ENCODE data around the gene SUOX.

The SUOX gene

GRCh38 chr12:55991110-55991509, 6.0 kb upstream of the SUOX start:
- TF ChIP-seq CTCF (IDR thresholded peaks at IDR 0.05; ENCODE audit: low read depth, low read length) (no peak), EZH2phosphoT487 (IDR thresholded peaks at IDR 0.05; ENCODE audit: low read depth) (no peak)
- no peaks in the 10 kb centered on the region for H3K27me3 ChIP-seq (ENCODE audit: low read depth, low read length)
- H3K4me3 ChIP-seq (ENCODE audit: low read length), result no peak overlapping the region
- H3K36me3 ChIP-seq (replicated peaks; ENCODE audit: low read depth, low read length), result peaks cover 22% of the 10 kb centered on the region
- no peak overlapping the region for H3K4me2 ChIP-seq (ENCODE audit: low read length)
- no peak overlapping the region for H3K27ac ChIP-seq (ENCODE audit: low read length)
- H3K9me3 ChIP-seq (ENCODE audit: insufficient read depth, low read length), result no peaks in the 10 kb centered on the region
- H3K4me1 ChIP-seq (ENCODE audit: low read length), result peaks cover 12% of the 10 kb centered on the region
- H3K9ac ChIP-seq (ENCODE audit: low read length), result no peak overlapping the region
- H3K79me2 ChIP-seq (ENCODE audit: low read length), result no peaks in the 10 kb centered on the region
- H4K20me1 ChIP-seq (ENCODE audit: insufficient read depth, low read length), result no peaks in the 10 kb centered on the region
- no peak overlapping the region for H2AFZ ChIP-seq (ENCODE audit: low read depth, low read length)

- Histone ChIP-seq H4K20me1 (ENCODE audit: insufficient read depth, low read length) (no peaks in the 10 kb centered on the region), H3K27ac (ENCODE audit: low read length) (no peak overlapping the region), H3K9me3 (ENCODE audit: insufficient read depth, low read length) (no peaks in the 10 kb centered on the region), H2AFZ (ENCODE audit: low read depth, low read length) (no peak overlapping the region), H3K4me1 (ENCODE audit: low read length) (no peaks in the 10 kb centered on the region), H3K36me3 (replicated peaks; ENCODE audit: low read depth, low read length) (peaks cover 27% of the 10 kb centered on the region), H3K4me3 (ENCODE audit: low read length) (no peak overlapping the region), H3K27me3 (ENCODE audit: low read depth, low read length) (no peaks in the 10 kb centered on the region), H3K4me2 (ENCODE audit: low read length) (no peak overlapping the region), H3K79me2 (ENCODE audit: low read length) (no peaks in the 10 kb centered on the region), H3K9ac (ENCODE audit: low read length) (no peak overlapping the region)
- no peak for TF ChIP-seq CTCF (IDR thresholded peaks at IDR 0.05; ENCODE audit: low read depth, low read length)
- TF ChIP-seq EZH2phosphoT487 (IDR thresholded peaks at IDR 0.05; ENCODE audit: low read depth), result no peak
Measured at GRCh38 chr12:55993230-55993853, 3.7 kb upstream of the SUOX start.

GRCh38 chr12:55995366-55995765, 1.7 kb upstream of the SUOX start:
- H3K27me3 ChIP-seq (ENCODE audit: low read depth, low read length), result no peaks in the 10 kb centered on the region
- no peak overlapping the region for H2AFZ ChIP-seq (ENCODE audit: low read depth, low read length)
- H3K4me2 ChIP-seq (ENCODE audit: low read length), result no peak overlapping the region
- H3K4me3 ChIP-seq (ENCODE audit: low read length), result no peak overlapping the region
- no peaks in the 10 kb centered on the region for H3K4me1 ChIP-seq (ENCODE audit: low read length)
- H3K27ac ChIP-seq (ENCODE audit: low read length), result no peak overlapping the region
- no peaks in the 10 kb centered on the region for H4K20me1 ChIP-seq (ENCODE audit: insufficient read depth, low read length)
- peaks cover 21% of the 10 kb centered on the region for H3K36me3 ChIP-seq (replicated peaks; ENCODE audit: low read depth, low read length)
- H3K9ac ChIP-seq (ENCODE audit: low read length), result no peak overlapping the region
- H3K79me2 ChIP-seq (ENCODE audit: low read length), result no peaks in the 10 kb centered on the region
- TF ChIP-seq CTCF (IDR thresholded peaks at IDR 0.05; ENCODE audit: low read depth, low read length), result no peak
- TF ChIP-seq EZH2phosphoT487 (IDR thresholded peaks at IDR 0.05; ENCODE audit: low read depth), result no peak
- no peaks in the 10 kb centered on the region for H3K9me3 ChIP-seq (ENCODE audit: insufficient read depth, low read length)

GRCh38 chr12:55996201-55996714, 818 bp upstream of the SUOX start:
- H3K9me3 ChIP-seq (ENCODE audit: insufficient read depth, low read length), result no peaks in the 10 kb centered on the region
- H3K4me2 ChIP-seq (ENCODE audit: low read length), result no peak overlapping the region; the same call in 1 of the 2 replicates
- H2AFZ ChIP-seq (ENCODE audit: low read depth, low read length), result no peak overlapping the region
- no peaks in the 10 kb centered on the region for H3K79me2 ChIP-seq (ENCODE audit: low read length)
- peak overlapping the region; percentile 30; the same call in 1 of the 2 replicates for H3K4me3 ChIP-seq (ENCODE audit: low read length)
- TF ChIP-seq CTCF (IDR thresholded peaks at IDR 0.05; ENCODE audit: low read depth, low read length), result peak; percentile 94
- TF ChIP-seq EZH2phosphoT487 (IDR thresholded peaks at IDR 0.05; ENCODE audit: low read depth), result no peak
- peaks cover 1% of the 10 kb centered on the region; the same call in 1 of the 2 replicates for H3K4me1 ChIP-seq (ENCODE audit: low read length)
- no peaks in the 10 kb centered on the region for H4K20me1 ChIP-seq (ENCODE audit: insufficient read depth, low read length)
- H3K9ac ChIP-seq (ENCODE audit: low read length), result no peak overlapping the region
- no peaks in the 10 kb centered on the region for H3K27me3 ChIP-seq (ENCODE audit: low read depth, low read length)
- no peak overlapping the region for H3K27ac ChIP-seq (ENCODE audit: low read length)
- peaks cover 12% of the 10 kb centered on the region for H3K36me3 ChIP-seq (replicated peaks; ENCODE audit: low read depth, low read length)
